Uterus (tissue), 4 donors: ENCODE measurements around the gene TRIM50. TPM values are rescaled to one million over a fixed set of nuclear protein-coding genes. Genes with fewer than 3 reads are reported as not detected.

ENCODE experiments used
- DNase-seq, 2 donors: peaks; one replicate each; pipeline ENCODE4 v3.0.0-alpha.2; 2019 to 2020
- H3K27ac ChIP-seq, 2 donors: fragments of 200-600 bp; sonication (generic); 1 replicate in 1 of 2; 2 replicates in 1 of 2; pipeline ENCODE4 v1.5.1; 2016 to 2018
- H3K27me3 ChIP-seq, 2 donors: fragments of 200-600 bp; sonication (generic); one replicate each; pipeline ENCODE4 v1.5.1; 2018 to 2019; ENCODE audit warnings: control low read depth in 1 of 2
- H3K36me3 ChIP-seq, 2 donors: fragments of 200-600 bp; sonication (generic); one replicate each; pipeline ENCODE4 v1.5.1; 2019; ENCODE audit warnings: control low read depth in 1 of 2
- H3K4me1 ChIP-seq, 2 donors: fragments of 200-600 bp; sonication (generic); one replicate each; pipeline ENCODE4 v1.5.1; 2018 to 2019; ENCODE audit warnings: control low read depth in 1 of 2
- H3K4me3 ChIP-seq, 2 donors: fragments of 200-600 bp; sonication (generic); 1 replicate in 1 of 2; 2 replicates in 1 of 2; pipeline ENCODE4 v1.5.1; 2018 to 2019; ENCODE audit warnings: mild to moderate bottlenecking in 1 of 2
- H3K9me3 ChIP-seq, 2 donors: fragments of 200-600 bp; sonication (generic); one replicate each; pipeline ENCODE4 v1.5.1; 2019; ENCODE audit warnings: control low read depth in 1 of 2
- CTCF ChIP-seq, 4 experiments: fragments of 200-600 bp in 2 of 4; fragments of 450-650 bp in 2 of 4; sonication (generic) in 2 of 4; IDR thresholded peaks; one replicate each; pipeline ENCODE4 v1.5.1; 2016 to 2019; ENCODE audit warnings: antibody characterized with exemption in 4 of 4, mild to moderate bottlenecking in 2 of 4, moderate library complexity in 1 of 4
- POLR2A ChIP-seq, 2 donors: fragments of 450-650 bp; IDR thresholded peaks; one replicate each; pipeline ENCODE4 v1.6.1; 2016; ENCODE audit warnings: antibody characterized with exemption in 2 of 2, mild to moderate bottlenecking in 1 of 2, moderate library complexity in 1 of 2
- intact Hi-C: fragments of 100-400 bp; cut with DNase I; formaldehyde crosslinking; loops from one replicate; pipeline ENCODE4 v1.15.1; 2023; ENCODE audit warnings: low total_unique reads
- total RNA-seq, 4 donors: library from RNA; depleted of rRNA in 3 of 4; stranded (reverse); fragments of >200 nt in 3 of 4; gene quantifications; one replicate each; pipeline versions ENCODE4 v1.1.0 to v1.2.4, GENCODE V29; 2014 to 2023
- donor health status: DM: yes; HTN: yes; CAD: no.

TRIM50 gene
- total RNA-seq, 4 donors from 2014 or later: 0.21 TPM; not detected in 3

- Histone ChIP-seq H3K27me3 (no peaks in the 10 kb centered on the region), H3K4me3 (no peak overlapping the region), H3K27ac (no peak overlapping the region), H3K9me3 (no peaks in the 10 kb centered on the region), H3K4me1 (no peaks in the 10 kb centered on the region), H3K36me3 (no peaks in the 10 kb centered on the region)
- intact Hi-C loops: no loop called here
- DNase-seq: no peak
- TF ChIP-seq CTCF (IDR thresholded peaks at IDR 0.05): no peak
- no peak for TF ChIP-seq POLR2A (IDR thresholded peaks at IDR 0.05)
These were observed 23.7 kb upstream of the TRIM50 start for GRCh38 chr7:73351447-73352167.

GRCh38 chr7:73350306-73351068 lies 22.6 kb upstream of the TRIM50 start:
- Histone ChIP-seq H3K27me3 (no peaks in the 10 kb centered on the region), H3K27ac (no peak overlapping the region), H3K36me3 (no peaks in the 10 kb centered on the region), H3K4me1 (no peaks in the 10 kb centered on the region), H3K4me3 (no peak overlapping the region), H3K9me3 (no peaks in the 10 kb centered on the region)
- TF ChIP-seq POLR2A (IDR thresholded peaks at IDR 0.05) (no peak), CTCF (IDR thresholded peaks at IDR 0.05) (no peak)
- intact Hi-C loops: no loop called here
- no peak for DNase-seq

GRCh38 chr7:73349763-73350162 lies 21.9 kb upstream of the TRIM50 start:
- Histone ChIP-seq H3K27me3 (no peaks in the 10 kb centered on the region), H3K4me3 (no peak overlapping the region), H3K4me1 (no peaks in the 10 kb centered on the region), H3K36me3 (no peaks in the 10 kb centered on the region), H3K27ac (no peak overlapping the region), H3K9me3 (no peaks in the 10 kb centered on the region)
- TF ChIP-seq CTCF (IDR thresholded peaks at IDR 0.05) (no peak), POLR2A (IDR thresholded peaks at IDR 0.05) (no peak)
- DNase-seq: no peak
- intact Hi-C loops: no loop called here

- no peak for TF ChIP-seq CTCF (IDR thresholded peaks at IDR 0.05)
- no peak for TF ChIP-seq POLR2A (IDR thresholded peaks at IDR 0.05)
- H3K27ac ChIP-seq: no peak overlapping the region
- no peak overlapping the region for H3K4me3 ChIP-seq
- no peaks in the 10 kb centered on the region for H3K4me1 ChIP-seq
- H3K36me3 ChIP-seq: no peaks in the 10 kb centered on the region
- no peak for DNase-seq
- no peaks in the 10 kb centered on the region for H3K9me3 ChIP-seq
- intact Hi-C loops: no loop called here
- no peaks in the 10 kb centered on the region for H3K27me3 ChIP-seq
These were observed 18.1 kb upstream of the TRIM50 start for GRCh38 chr7:73345951-73346350.

GRCh38 chr7:73345538-73345937 lies 17.7 kb upstream of the TRIM50 start:
- DNase-seq: no peak
- intact Hi-C loops: no loop called here
- Histone ChIP-seq H3K4me3 (no peak overlapping the region), H3K9me3 (no peaks in the 10 kb centered on the region), H3K4me1 (no peaks in the 10 kb centered on the region), H3K27me3 (no peaks in the 10 kb centered on the region), H3K36me3 (no peaks in the 10 kb centered on the region), H3K27ac (no peak overlapping the region)
- TF ChIP-seq CTCF (IDR thresholded peaks at IDR 0.05): no peak
